ENCODE results near the gene MORC2. TPM values are rescaled to one million over a fixed set of nuclear protein-coding genes. Genes with fewer than 3 reads are reported as not detected.
A peak's percentile ranks its signal among the peaks of the same experiment; 100 is the strongest.

MORC2 gene
- total RNA-seq (2014; rRNA removed; shearing (Covaris generic)): 24.8 and 27.4 TPM in 2 replicates
- polyA plus RNA-seq (2015; cell fraction: cytosol; rRNA removed): 7.0 and 9.7 TPM in 2 replicates
- polyA plus RNA-seq (2015; cell fraction: nucleus; rRNA removed): 32.9 and 33.2 TPM in 2 replicates

- peak; percentile 52 for DNase-seq (ENCODE audit: low read depth)
These were observed at the start of gene MORC2 for GRCh38 chr22:30968015-30968923. TSS of gene MORC2 (minus strand) at chr22:30968774. CDS start at chr22:30967889, 885 bp downstream.

GRCh38 chr22:31005535-31005934 is 37.0 kb upstream of the MORC2 start:
- DNase-seq (ENCODE audit: low read depth): no peak

- DNase-seq (ENCODE audit: low read depth): no peak
These were observed 32.7 kb upstream of the MORC2 start for GRCh38 chr22:31001124-31001770.

- DNase-seq (ENCODE audit: low read depth): peak; percentile 7
These were observed 29.8 kb upstream of the MORC2 start for GRCh38 chr22:30998329-30998728.

GRCh38 chr22:30996462-30996861 is 27.9 kb upstream of the MORC2 start:
- DNase-seq (ENCODE audit: low read depth): no peak

GRCh38 chr22:30994960-30995359 is 26.4 kb upstream of the MORC2 start:
- DNase-seq (ENCODE audit: low read depth): no peak

- no peak for DNase-seq (ENCODE audit: low read depth)
These were observed 24.0 kb upstream of the MORC2 start for GRCh38 chr22:30992565-30992964.

- DNase-seq (ENCODE audit: low read depth): no peak
These were observed 22.1 kb upstream of the MORC2 start for GRCh38 chr22:30990690-30991089.

- DNase-seq (ENCODE audit: low read depth): no peak
These were observed 20.9 kb upstream of the MORC2 start for GRCh38 chr22:30989474-30989873.

GRCh38 chr22:30985561-30986208 is 17.1 kb upstream of the MORC2 start:
- no peak for DNase-seq (ENCODE audit: low read depth)

GRCh38 chr22:30984317-30984716 is 15.7 kb upstream of the MORC2 start:
- DNase-seq (ENCODE audit: low read depth): no peak

GRCh38 chr22:30982512-30982911 is 13.9 kb upstream of the MORC2 start:
- no peak for DNase-seq (ENCODE audit: low read depth)

GRCh38 chr22:30979932-30980331 is 11.4 kb upstream of the MORC2 start:
- peak; percentile 16 for DNase-seq (ENCODE audit: low read depth)

- DNase-seq (ENCODE audit: low read depth): no peak
These were observed 9.9 kb upstream of the MORC2 start for GRCh38 chr22:30978304-30978962.

GRCh38 chr22:30970356-30970746 is 1.8 kb upstream of the MORC2 start:
- no peak for DNase-seq (ENCODE audit: low read depth)

GRCh38 chr22:30969532-30970355 is 1.2 kb upstream of the MORC2 start:
- DNase-seq (ENCODE audit: low read depth): peak; percentile 17

GRCh38 chr22:30968924-30969531 is 454 bp upstream of the MORC2 start, which contains the start of gene TUG1:
TSS of gene TUG1 (plus strand) at chr22:30969265.
- peak; percentile 99 for DNase-seq (ENCODE audit: low read depth)

- DNase-seq (ENCODE audit: low read depth): no peak
These were observed 3.7 kb downstream of the MORC2 start for GRCh38 chr22:30964858-30965257.

- no peak for DNase-seq (ENCODE audit: low read depth)
These were observed 13.4 kb downstream of the MORC2 start for GRCh38 chr22:30955153-30955552.

- DNase-seq (ENCODE audit: low read depth): no peak
These were observed 15.4 kb downstream of the MORC2 start for GRCh38 chr22:30953206-30953605.
